GM19438 (cell line): ENCODE results near the gene ERGIC1.
A peak's percentile ranks its signal among the peaks of the same experiment; 100 is the strongest.

Experiments used
- ATAC-seq: cut with Tn5 transposase; IDR thresholded peaks from one replicate; pipeline ENCODE4 v1.9.1; 2021; ENCODE audit warnings: low read depth; ENCODE audit not compliant: unreplicated experiment

Gene ERGIC1

GRCh38 chr5:172959824-172960799 is 126.1 kb downstream of the ERGIC1 start:
- no peak for ATAC-seq

GRCh38 chr5:172969921-172970320 is 135.9 kb downstream of the ERGIC1 start:
- no peak for ATAC-seq

- no peak for ATAC-seq
These were observed 137.4 kb downstream of the ERGIC1 start for GRCh38 chr5:172971482-172971881.

- no peak for ATAC-seq
These were observed 138.5 kb downstream of the ERGIC1 start for GRCh38 chr5:172972552-172972951.

- no peak for ATAC-seq
These were observed 139.3 kb downstream of the ERGIC1 start for GRCh38 chr5:172973127-172973916.

GRCh38 chr5:172973931-172974330 is 139.9 kb downstream of the ERGIC1 start:
- ATAC-seq = no peak

GRCh38 chr5:172975289-172975688 is 141.2 kb downstream of the ERGIC1 start:
- no peak for ATAC-seq

GRCh38 chr5:172979778-172980177 is 145.7 kb downstream of the ERGIC1 start:
- ATAC-seq = no peak

GRCh38 chr5:172981931-172982330 is 147.9 kb downstream of the ERGIC1 start:
- ATAC-seq = no peak

GRCh38 chr5:172983542-172984243 is 149.6 kb downstream of the ERGIC1 start, which contains the start of gene ATP6V0E1:
ATP6V0E1 (plus strand) TSS chr5:172983771; CDS start chr5:172983861, 90 bp downstream.
- ATAC-seq = peak; percentile 78

- ATAC-seq = peak; percentile 70
These were observed 150.3 kb downstream of the ERGIC1 start for GRCh38 chr5:172984244-172984953.

GRCh38 chr5:172985596-172985995 is 151.5 kb downstream of the ERGIC1 start:
- ATAC-seq = no peak

GRCh38 chr5:172988276-172988675 is 154.2 kb downstream of the ERGIC1 start:
- ATAC-seq = no peak

GRCh38 chr5:172990776-172991175 is 156.7 kb downstream of the ERGIC1 start:
- ATAC-seq = no peak

GRCh38 chr5:172994405-172994804 is 160.4 kb downstream of the ERGIC1 start:
- ATAC-seq = no peak

- no peak for ATAC-seq
These were observed 165.4 kb downstream of the ERGIC1 start for GRCh38 chr5:172999372-172999973.

- ATAC-seq = no peak
These were observed 165.9 kb downstream of the ERGIC1 start for GRCh38 chr5:172999974-173000373.

GRCh38 chr5:173001229-173001841 is 167.3 kb downstream of the ERGIC1 start:
- ATAC-seq = peak; percentile 89
